GM18511 (cell line): ENCODE measurements around the gene GHRL.

Experiments
- ATAC-seq: cut with Tn5 transposase; IDR thresholded peaks from one replicate; pipeline ENCODE4 v1.9.1; 2021; ENCODE audit warnings: mild to moderate bottlenecking, moderate library complexity; ENCODE audit not compliant: unreplicated experiment

The GHRL gene

DNA sequence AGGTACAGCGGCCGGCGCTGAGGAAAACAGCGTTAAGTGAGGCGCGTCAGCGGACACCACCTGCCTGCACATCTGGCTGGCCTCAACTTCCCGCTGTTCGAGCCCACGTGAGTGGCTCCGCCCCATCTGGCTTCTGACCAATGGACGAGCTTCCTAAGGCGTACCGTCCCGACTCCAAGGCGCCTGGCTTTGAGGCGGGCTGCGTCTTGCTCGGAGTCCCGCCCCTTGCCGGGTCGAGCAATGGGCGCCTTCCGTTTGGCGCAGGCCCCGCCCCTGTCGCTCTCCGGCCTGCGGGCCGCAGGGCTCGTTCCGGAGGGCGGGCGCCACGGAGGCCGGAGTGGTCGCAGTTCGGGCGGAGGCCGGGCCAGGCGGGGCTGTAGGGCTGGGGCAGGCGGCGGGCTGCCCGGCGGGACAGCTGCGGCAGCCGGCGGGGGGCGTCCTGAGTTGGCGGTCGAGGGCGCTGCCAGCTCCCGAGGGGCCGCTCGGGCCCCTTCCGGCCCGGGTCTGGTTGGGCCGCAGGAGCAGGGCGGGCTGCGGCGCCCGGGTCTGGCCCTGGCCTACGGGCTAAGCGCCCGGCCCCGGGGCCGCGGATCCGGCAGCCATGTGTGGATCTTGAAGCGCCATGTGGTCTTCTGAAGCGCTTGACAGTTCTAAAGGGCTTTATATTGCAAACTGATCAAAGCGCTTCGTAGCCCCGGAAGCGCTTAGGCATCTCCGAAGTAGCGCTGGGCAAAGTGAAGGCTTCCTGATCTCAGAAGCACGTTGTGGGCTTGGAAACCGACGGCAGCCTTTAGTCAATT lies 44.4 kb downstream of the GHRL start, which contains the start of gene TATDN2:
TATDN2 (plus strand) TSS at position 276 of the 800 bp plus-strand sequence. CDS start 742 bp downstream, outside the sequence.
- ATAC-seq = peak; percentile 94

DNA sequence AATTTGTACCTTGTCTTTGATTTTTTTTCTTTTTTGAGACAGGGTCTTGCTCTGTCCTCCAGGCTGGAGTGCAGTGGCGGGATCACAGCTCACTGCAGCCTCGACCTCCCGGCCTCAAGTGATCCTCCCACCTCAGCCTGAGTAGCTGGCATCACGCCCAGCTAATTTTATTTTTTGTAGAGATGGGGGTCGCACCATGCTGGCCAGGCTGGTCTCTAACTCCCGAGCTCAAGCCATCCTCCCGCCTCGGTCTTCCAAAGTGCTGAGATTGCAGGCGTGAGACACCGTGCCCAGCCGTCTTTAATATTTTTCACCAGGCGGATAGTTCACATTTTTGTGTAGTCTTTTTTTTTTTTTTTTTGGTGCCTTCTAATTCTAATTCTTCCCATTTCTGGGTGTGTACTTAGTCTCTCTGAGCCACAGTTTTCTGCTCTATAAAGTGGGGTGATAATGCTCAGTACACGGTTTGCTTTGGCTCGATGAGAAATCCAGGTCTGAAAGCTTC lies 45.0 kb downstream of the GHRL start:
- no peak for ATAC-seq

- no peak for ATAC-seq
Observed at GRCh38 chr3:10245081-10245712, 47.5 kb downstream of the GHRL start.

DNA sequence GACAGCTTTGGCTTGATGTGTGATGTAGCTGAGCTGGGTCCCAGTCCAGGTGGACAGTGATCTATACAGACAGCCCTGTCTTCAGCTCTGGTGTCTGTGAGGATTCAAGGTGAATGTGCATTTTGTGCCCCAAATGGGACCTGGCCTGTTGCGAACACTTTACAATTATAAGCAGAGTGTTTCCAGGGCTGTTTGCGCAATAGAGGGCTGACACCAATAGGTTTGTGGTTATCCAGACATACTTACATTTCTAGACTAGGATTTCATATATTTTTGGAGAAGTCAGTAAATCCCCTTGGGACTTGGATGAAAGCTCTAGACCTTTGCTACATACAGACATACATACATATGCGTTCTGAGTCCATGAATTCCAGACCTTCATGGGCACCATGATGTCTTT lies 48.7 kb downstream of the GHRL start:
- no peak for ATAC-seq

DNA sequence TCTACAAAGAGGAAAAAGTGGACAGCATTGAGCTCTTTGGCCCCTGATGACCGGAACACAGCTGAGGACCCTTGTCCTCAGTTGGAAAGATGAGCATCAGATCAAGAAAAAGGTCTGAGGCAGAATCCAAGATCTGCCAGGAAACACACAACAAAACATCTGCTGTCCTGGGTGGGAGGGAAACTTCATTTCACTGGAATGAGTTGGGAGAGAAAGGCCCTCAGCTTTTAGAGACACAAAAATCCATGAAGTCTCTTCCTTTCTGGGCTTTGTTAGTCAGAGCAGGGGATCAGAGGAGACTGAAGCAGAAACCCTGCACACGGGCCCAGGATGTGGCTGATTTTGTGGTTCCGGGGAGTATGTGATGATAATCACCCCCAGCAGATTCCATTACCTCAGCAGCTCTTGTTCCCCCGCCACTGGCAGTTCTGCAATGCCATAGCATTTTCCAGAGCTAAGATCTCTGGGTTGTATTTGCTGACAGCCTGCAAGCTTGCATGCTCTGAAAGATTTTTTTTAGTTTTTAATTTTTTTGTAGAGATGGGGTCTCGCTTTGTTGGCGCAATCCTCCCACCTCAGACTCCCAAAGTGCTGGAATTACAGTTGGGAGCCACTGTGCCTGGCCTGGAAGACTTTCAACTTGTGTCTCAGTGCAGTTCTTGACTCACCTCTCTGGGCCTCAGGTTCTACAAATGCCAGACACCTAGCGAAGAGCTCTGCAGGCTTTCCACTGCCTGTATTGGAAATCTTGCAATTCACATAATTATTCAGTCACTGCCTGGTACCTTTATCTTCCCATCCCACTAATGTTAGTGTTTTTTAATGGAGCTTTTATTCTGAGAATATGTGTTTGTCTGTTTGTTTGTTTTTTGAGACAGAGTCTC lies 50.3 kb downstream of the GHRL start:
- ATAC-seq = peak; percentile 73

GRCh38 chr3:10240799-10241198 lies 51.9 kb downstream of the GHRL start:
- no peak for ATAC-seq

GRCh38 chr3:10238345-10239183 lies 54.2 kb downstream of the GHRL start:
- no peak for ATAC-seq
